Measurements from ENCODE around the gene APBA1.

APBA1 gene

GRCh38 chr9:69573651-69574050 lies 98.5 kb downstream of the APBA1 start:
- DNase-seq = no peak

- DNase-seq = no peak
Observed at GRCh38 chr9:69572611-69573010, 99.6 kb downstream of the APBA1 start.

GRCh38 chr9:69571032-69571431 lies 101.1 kb downstream of the APBA1 start:
- DNase-seq = no peak

GRCh38 chr9:69569738-69570451 lies 102.3 kb downstream of the APBA1 start:
- no peak for DNase-seq

GRCh38 chr9:69564557-69564956 lies 107.6 kb downstream of the APBA1 start:
- DNase-seq = no peak

GRCh38 chr9:69559126-69559525 lies 113.0 kb downstream of the APBA1 start:
- no peak for DNase-seq

- DNase-seq = no peak
Observed at GRCh38 chr9:69556707-69557106, 115.5 kb downstream of the APBA1 start.

- DNase-seq = no peak
Observed at GRCh38 chr9:69555802-69556201, 116.4 kb downstream of the APBA1 start.

GRCh38 chr9:69554945-69555344 lies 117.2 kb downstream of the APBA1 start:
- DNase-seq = no peak

GRCh38 chr9:69549310-69550202 lies 122.6 kb downstream of the APBA1 start:
- DNase-seq = no peak

GRCh38 chr9:69548681-69549080 lies 123.5 kb downstream of the APBA1 start:
- no peak for DNase-seq

GRCh38 chr9:69546265-69546664 lies 125.9 kb downstream of the APBA1 start:
- DNase-seq = no peak

GRCh38 chr9:69542942-69543704 lies 129.0 kb downstream of the APBA1 start:
- DNase-seq = no peak

- no peak for DNase-seq
Observed at GRCh38 chr9:69542058-69542457, 130.1 kb downstream of the APBA1 start.

GRCh38 chr9:69535911-69536310 lies 136.3 kb downstream of the APBA1 start:
- DNase-seq = no peak

- no peak for DNase-seq
Observed at GRCh38 chr9:69535286-69535832, 136.8 kb downstream of the APBA1 start.

- DNase-seq = no peak
Observed at GRCh38 chr9:69532396-69532795, 139.8 kb downstream of the APBA1 start.

- no peak for DNase-seq
Observed at GRCh38 chr9:69527454-69527853, 144.7 kb downstream of the APBA1 start.

- DNase-seq = no peak
Observed at GRCh38 chr9:69526699-69527098, 145.5 kb downstream of the APBA1 start.

GRCh38 chr9:69519470-69520240 lies 152.5 kb downstream of the APBA1 start:
- no peak for DNase-seq

- no peak for DNase-seq
Observed at GRCh38 chr9:69516353-69517322, 155.5 kb downstream of the APBA1 start.
